AG04449 (cell line): ENCODE data around the gene DYNLT2B.
"Not testable (repeated sequence)": the region's sequence is repeated elsewhere in the genome, so short reads cannot be mapped to it uniquely, and the experiment has no call there.

ENCODE experiments used
- CTCF ChIA-PET: fragments of 350-600 bp; formaldehyde crosslinking; extraction: SDS; loops from one replicate; lab custom pipeline; 2021; ENCODE audit warnings: antibody characterized with exemption; lab: Yijun Ruan, JAX
- POLR2A ChIA-PET: fragments of 400-600, 350-600 bp; formaldehyde crosslinking; extraction: SDS; loops from one replicate; lab custom pipeline; 2020; ENCODE audit warnings: antibody characterized with exemption, inconsistent platforms; lab: Yijun Ruan, JAX
- DNase-seq: peaks from one replicate; pipeline ENCODE4 v3.0.0-alpha.2; 2010; ENCODE audit warnings: low read depth, low spot score
- H3K4me3 ChIP-seq: 2 replicates; pipeline ENCODE4 v1.5.1; 2011; ENCODE audit warnings: low read depth, mild to moderate bottlenecking, control low read depth, low read length
- TF ChIP-seq, protein P1 (sequence below): IDR thresholded peaks from one replicate; pipeline ENCODE4 v1.5.1; 2011; ENCODE audit warnings: mild to moderate bottlenecking, moderate library complexity, low read length, control low read depth, inconsistent platforms; ENCODE audit not compliant: insufficient read depth; ENCODE audit errors: missing control alignments

DYNLT2B gene

DNA sequence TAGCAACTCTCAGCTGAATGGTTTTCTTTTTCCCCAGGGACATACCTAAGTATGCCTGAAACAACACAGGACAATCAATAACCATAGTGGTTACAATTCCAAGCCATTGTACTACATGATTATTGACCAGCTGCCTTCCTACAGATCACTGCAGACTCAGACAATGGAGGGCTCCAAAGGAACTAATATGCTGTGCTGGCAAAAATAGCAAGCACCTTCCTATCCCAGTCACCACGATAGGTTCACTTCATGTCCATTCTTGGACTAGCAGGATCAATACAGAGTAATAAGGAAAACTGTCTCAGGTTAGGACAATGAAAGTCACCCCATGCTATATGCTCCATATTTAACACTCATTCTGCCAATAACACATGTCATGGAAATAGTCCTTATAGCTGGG lies 37.6 kb upstream of the DYNLT2B start:
- ChIA-PET POLR2A (no interaction called here), CTCF (no interaction called here)
- no peak overlapping the region for H3K4me3 ChIP-seq
- TF ChIP-seq, protein P1, sequence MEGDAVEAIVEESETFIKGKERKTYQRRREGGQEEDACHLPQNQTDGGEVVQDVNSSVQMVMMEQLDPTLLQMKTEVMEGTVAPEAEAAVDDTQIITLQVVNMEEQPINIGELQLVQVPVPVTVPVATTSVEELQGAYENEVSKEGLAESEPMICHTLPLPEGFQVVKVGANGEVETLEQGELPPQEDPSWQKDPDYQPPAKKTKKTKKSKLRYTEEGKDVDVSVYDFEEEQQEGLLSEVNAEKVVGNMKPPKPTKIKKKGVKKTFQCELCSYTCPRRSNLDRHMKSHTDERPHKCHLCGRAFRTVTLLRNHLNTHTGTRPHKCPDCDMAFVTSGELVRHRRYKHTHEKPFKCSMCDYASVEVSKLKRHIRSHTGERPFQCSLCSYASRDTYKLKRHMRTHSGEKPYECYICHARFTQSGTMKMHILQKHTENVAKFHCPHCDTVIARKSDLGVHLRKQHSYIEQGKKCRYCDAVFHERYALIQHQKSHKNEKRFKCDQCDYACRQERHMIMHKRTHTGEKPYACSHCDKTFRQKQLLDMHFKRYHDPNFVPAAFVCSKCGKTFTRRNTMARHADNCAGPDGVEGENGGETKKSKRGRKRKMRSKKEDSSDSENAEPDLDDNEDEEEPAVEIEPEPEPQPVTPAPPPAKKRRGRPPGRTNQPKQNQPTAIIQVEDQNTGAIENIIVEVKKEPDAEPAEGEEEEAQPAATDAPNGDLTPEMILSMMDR, result no peak
- DNase-seq, result no peak

DNA sequence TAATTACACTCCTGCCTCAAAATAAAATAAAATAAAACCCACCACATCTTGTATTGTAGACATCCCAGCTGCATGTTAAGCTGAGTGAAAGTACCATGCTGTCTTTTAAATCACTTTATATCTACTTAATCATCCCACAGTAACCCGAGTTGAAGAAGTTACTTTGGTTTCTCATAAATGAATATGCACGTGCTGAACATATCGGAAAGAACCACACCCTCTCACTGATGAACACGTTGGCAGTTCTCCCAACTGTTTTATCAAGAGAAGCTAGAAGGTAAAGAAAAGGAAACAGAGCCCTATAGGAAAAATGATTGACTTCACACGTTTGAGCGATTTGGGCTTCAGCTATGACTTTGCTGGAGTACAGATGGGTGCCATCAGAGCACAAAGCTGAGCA lies 36.1 kb upstream of the DYNLT2B start:
- H3K4me3 ChIP-seq, result no peak overlapping the region
- CTCF ChIA-PET, result no interaction called here
- POLR2A ChIA-PET, result no interaction called here

DNA sequence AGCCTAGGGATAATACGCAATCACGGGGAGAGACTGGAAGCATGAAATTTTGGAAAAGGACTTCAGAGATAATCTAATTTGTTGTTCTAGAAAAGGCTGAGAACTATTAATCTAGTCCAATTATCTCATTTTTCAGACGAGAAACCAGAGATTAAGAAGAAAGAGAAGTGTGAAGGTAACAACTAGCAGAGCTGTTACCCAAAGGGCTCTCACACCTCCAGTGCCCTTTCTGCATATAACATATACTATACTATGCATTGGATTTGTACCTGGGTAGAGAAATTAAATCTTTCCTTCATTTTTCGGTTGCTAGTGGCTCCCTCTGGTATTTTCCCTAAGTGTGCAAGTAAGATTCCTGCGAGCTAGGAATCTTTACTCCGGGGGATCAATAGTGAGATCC lies 33.5 kb upstream of the DYNLT2B start:
- H3K4me3 ChIP-seq, result no peak overlapping the region
- POLR2A ChIA-PET, result interaction anchor here (0.7 kb wide), 1 partner anchor 33 kb away, joined by 3 read pairs; the partner anchor contains the start of gene DYNLT2B
- TF ChIP-seq, protein P1, result no peak
- no peak for DNase-seq
- CTCF ChIA-PET, result interaction anchor here (1.6 kb wide), 1 partner anchor 11 kb away, joined by 3 read pairs; no protein-coding TSS in a partner anchor

More for the DNA sequence above, 36.1 kb upstream of the DYNLT2B start:
- no peak for DNase-seq
- TF ChIP-seq, protein P1, result no peak

DNA sequence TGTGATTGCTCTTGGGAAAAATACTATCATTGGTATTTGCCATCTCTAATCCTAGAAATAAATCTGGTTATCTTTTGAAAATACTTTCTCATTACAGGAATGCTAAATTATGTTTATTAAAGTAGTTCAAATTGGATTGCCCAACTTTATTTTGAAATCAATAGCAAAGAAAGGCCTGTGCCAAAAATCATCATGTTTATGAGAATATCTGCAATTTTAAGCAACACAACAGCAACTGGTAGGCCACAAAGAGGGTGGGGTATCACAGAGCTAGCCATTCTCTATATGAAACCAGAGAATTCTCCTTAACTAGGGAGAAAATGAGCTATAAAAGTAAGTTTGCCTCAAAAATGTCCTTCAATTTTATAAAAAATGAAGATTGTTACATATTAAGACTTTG lies 32.0 kb upstream of the DYNLT2B start:
- H3K4me3 ChIP-seq, result no peak overlapping the region
- ChIA-PET POLR2A (no interaction called here), CTCF (interaction anchor here (1.1 kb wide), 1 partner anchor 82 kb away, joined by 4 read pairs; the partner anchor contains the start of gene UBXN7)
- DNase-seq, result no peak
- TF ChIP-seq, protein P1, result no peak

DNA sequence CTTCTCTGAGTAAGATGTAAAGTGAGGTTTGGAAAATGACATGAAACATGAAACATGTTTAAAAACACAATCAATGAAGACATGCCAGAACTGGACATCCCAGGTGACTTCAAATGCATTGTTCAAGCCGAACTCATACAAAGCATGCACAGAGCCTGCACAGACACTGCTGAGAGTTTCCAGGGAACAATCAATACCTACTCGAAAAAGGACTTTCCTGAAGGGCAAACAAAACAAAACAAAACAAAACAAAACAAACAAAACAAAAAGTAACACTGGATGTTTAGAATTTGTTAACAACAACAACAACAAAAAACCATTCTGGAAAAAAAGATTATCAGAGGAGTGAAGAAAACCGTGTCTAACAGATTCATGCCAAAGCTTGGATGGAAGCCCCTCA lies 30.7 kb upstream of the DYNLT2B start:
- H3K4me3 ChIP-seq, result no peak overlapping the region
- CTCF ChIA-PET, result interaction anchor here (0.7 kb wide), 1 partner anchor 11 kb away, joined by 4 read pairs; no protein-coding TSS in a partner anchor
- POLR2A ChIA-PET, result no interaction called here
- DNase-seq, result no peak
- TF ChIP-seq, protein P1, result no peak

DNA sequence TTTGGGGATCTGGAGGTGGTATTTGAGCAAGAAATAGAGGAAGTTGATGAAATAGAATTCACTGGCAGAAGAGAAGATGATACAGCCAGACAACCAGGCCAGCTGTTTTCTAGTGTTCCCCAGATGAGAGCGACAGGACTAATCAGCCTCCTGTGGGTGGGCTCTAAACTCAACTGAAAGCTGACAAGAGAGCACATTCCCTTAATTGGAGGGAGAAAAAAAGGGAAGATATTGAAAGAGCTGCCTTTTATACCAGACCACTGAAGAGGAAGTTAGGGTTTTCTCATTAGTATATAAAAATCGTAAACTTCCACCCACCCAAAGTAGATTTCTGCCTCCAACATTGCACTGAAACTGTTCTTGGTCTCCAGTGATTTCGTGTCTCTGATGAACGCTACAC lies 26.6 kb upstream of the DYNLT2B start:
- no peak overlapping the region for H3K4me3 ChIP-seq
- ChIA-PET CTCF (no interaction called here), POLR2A (no interaction called here)
- TF ChIP-seq, protein P1, result no peak
- no peak for DNase-seq

DNA sequence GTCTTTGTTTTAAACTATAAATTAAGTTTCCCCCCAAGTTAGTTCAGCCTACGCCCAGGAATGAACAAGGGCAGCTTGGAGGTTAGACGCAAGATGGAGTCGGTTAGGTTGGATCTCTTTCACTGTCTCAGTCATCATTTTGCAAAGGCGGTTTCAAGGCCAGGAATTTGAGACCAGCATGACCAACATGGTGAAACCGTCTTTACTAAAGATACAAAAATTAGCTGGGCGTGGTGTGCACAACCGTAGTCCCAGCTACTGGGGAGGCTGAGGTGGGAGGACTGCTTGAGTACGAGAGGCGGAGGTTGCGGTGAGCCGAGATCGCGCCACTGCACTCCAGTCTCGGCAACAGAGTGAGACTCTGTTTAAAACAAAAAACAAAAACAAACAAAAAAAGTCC lies 25.9 kb upstream of the DYNLT2B start:
- POLR2A ChIA-PET, H3K4me3 ChIP-seq, CTCF ChIA-PET, DNase-seq: not testable (repeated sequence)
